Stimulated activated CD4-positive, alpha-beta T cell treated with anti-CD3 and anti-CD28 coated beads, Interleukin-15, amount 100 ng/mL, for 48 hours (primary cell): ENCODE data around the gene GABBR2.
"Not testable (repeated sequence)": the region's sequence is repeated elsewhere in the genome, so short reads cannot be mapped to it uniquely, and the experiment has no call there.

Source experiments
- DNase-seq, 2 donors: peaks; one replicate each; pipeline ENCODE4 v3.0.0-alpha.2; 2020; ENCODE audit warnings: low read depth in 2 of 2

The GABBR2 gene

GRCh38 chr9:98686961-98687855 is 21.5 kb downstream of the GABBR2 start:
- no peak for DNase-seq

- not testable (repeated sequence) for DNase-seq
These were observed 23.9 kb downstream of the GABBR2 start for GRCh38 chr9:98684816-98685215.

- DNase-seq: no peak
These were observed 30.4 kb downstream of the GABBR2 start for GRCh38 chr9:98678244-98678842.

- DNase-seq: no peak
These were observed 35.1 kb downstream of the GABBR2 start for GRCh38 chr9:98673681-98674080.

GRCh38 chr9:98667005-98667640 is 41.6 kb downstream of the GABBR2 start:
- DNase-seq: no peak

- DNase-seq: no peak
These were observed 43.2 kb downstream of the GABBR2 start for GRCh38 chr9:98665501-98665900.

GRCh38 chr9:98660541-98660940 is 48.2 kb downstream of the GABBR2 start:
- no peak for DNase-seq

- no peak for DNase-seq
These were observed 49.8 kb downstream of the GABBR2 start for GRCh38 chr9:98658951-98659351.

GRCh38 chr9:98657897-98658296 is 50.8 kb downstream of the GABBR2 start:
- no peak for DNase-seq

- DNase-seq: no peak
These were observed 52.2 kb downstream of the GABBR2 start for GRCh38 chr9:98656511-98656910.

- not testable (repeated sequence) for DNase-seq
These were observed 53.3 kb downstream of the GABBR2 start for GRCh38 chr9:98655428-98655827.

- DNase-seq: no peak
These were observed 54.5 kb downstream of the GABBR2 start for GRCh38 chr9:98654247-98654646.

- DNase-seq: no peak
These were observed 56.0 kb downstream of the GABBR2 start for GRCh38 chr9:98652741-98653140.

GRCh38 chr9:98652302-98652701 is 56.4 kb downstream of the GABBR2 start:
- no peak for DNase-seq

GRCh38 chr9:98647236-98647635 is 61.5 kb downstream of the GABBR2 start:
- DNase-seq: no peak

- DNase-seq: no peak
These were observed 64.7 kb downstream of the GABBR2 start for GRCh38 chr9:98644011-98644410.

- no peak for DNase-seq
These were observed 65.9 kb downstream of the GABBR2 start for GRCh38 chr9:98642661-98643312.

- DNase-seq: no peak
These were observed 67.0 kb downstream of the GABBR2 start for GRCh38 chr9:98641695-98642094.

GRCh38 chr9:98640394-98640793 is 68.3 kb downstream of the GABBR2 start:
- no peak for DNase-seq

- no peak for DNase-seq
These were observed 69.6 kb downstream of the GABBR2 start for GRCh38 chr9:98639133-98639532.

GRCh38 chr9:98637381-98637780 is 71.4 kb downstream of the GABBR2 start:
- no peak for DNase-seq

GRCh38 chr9:98635374-98635773 is 73.4 kb downstream of the GABBR2 start:
- no peak for DNase-seq
